H1 (cell line): ENCODE measurements around the gene GMIP. TPM values are rescaled to one million over a fixed set of nuclear protein-coding genes. Genes with fewer than 3 reads are reported as not detected.

Experiments used
- TAF1 ChIP-seq: IDR thresholded peaks from 2 replicates; pipeline ENCODE4 v1.6.1; 2011; ENCODE audit warnings: mild to moderate bottlenecking, low read depth, low read length
- TEAD4 ChIP-seq: IDR thresholded peaks from 2 replicates; pipeline ENCODE4 v1.6.1; 2012; ENCODE audit warnings: low read depth, low read length, inconsistent platforms, mixed read lengths
- YY1 ChIP-seq: IDR thresholded peaks from 2 replicates; pipeline ENCODE4 v1.6.1; 2011; ENCODE audit warnings: low read depth, mild to moderate bottlenecking, low read length
- polyA plus RNA-seq, 7 experiments: library from polyadenylated mRNA; depleted of rRNA in 3 of 7; stranded (reverse) in 5 of 7; unstranded in 2 of 7; fragments of >200 nt in 5 of 7; fragments of 200-250 nt in 2 of 7; gene quantifications; 1 replicate in 5 of 7; 2 replicates in 1 of 7; 4 replicates in 1 of 7; pipeline versions ENCODE4 v1.2.1 to v1.2.3, GENCODE V29; 2011 to 2013; ENCODE audit warnings: missing spikeins in 2 of 7, mixed read lengths in 2 of 7
- total RNA-seq: library from RNA; stranded (reverse); fragmentation: NEBNext Ultra II Directional; extraction: Animal tissue kit (Norgen Biotek cat#: 25700); gene quantifications from 2 replicates; pipeline ENCODE4 v1.2.1, GENCODE V29; 2021

Gene GMIP
- total and polyA plus RNA-seq, 2 of the 8 experiments (the other 6 are each of a cell fraction or from before 2014, with no cell fraction given): 5.7 to 18.1 TPM

DNA sequence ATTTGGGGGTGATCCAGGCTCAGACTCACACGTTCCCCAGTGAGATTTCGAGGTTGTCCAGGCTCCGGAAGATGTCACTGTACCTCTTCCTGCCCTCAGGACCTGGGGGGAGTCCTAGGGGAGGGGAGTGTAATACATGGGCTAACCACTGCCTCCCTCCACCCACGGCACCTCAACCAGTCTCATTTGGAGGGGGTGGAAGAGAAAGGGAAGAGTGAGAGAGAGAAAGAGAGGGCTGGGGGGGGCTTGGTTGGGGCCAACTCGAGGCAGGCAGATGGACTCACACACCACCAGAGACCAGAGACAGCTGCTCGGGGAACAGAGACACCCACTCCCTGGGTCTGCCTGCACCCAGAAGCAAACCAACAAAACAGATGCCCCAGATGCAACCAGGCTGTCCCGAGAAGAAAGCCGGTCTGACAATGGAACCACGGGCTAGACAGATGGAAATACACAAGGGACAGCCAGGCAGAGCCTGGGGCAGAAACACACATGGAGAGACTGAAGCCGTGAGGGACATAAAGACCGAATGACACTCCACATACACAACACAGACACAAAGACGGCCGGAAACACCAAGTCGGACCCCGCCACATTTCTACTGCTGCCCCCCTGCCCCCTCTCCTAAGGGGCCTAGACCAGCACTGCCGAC lies 825 bp downstream of the GMIP start (continued):
- TF ChIP-seq YY1 (no peak), TEAD4 (no peak), TAF1 (no peak)
